Measurements from ENCODE around the gene KPNA3. TPM values are rescaled to one million over a fixed set of nuclear protein-coding genes. Genes with fewer than 3 reads are reported as not detected.
"Not testable (repeated sequence)": the region's sequence is repeated elsewhere in the genome, so short reads cannot be mapped to it uniquely, and the experiment has no call there.

Gene KPNA3
- total RNA-seq, 1 experiment from 2014 or later = 23.5 TPM

DNA sequence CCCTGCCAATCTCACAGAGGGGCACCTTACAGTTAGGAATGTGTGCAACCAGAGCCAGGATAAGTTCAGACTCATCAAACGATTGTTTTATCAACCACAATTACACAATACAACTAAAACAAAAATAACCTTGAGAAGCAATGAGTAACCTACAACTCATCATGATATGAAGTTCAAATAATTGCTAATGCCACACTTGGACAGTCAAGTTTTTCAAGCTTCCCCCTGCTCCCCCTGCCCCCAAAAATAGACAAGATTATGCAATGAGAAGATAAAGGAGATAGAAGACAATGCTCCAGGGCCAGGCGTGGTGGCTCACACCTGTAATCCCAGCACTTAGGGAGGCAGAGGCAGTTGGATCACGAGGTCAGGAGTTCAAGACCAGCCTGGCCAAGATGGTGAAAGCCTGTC is 13.6 kb upstream of the KPNA3 start:
- no peak for DNase-seq (ENCODE audit: low read depth)

GRCh38 chr13:49803047-49803446 is 10.6 kb upstream of the KPNA3 start:
- DNase-seq (ENCODE audit: low read depth) = not testable (repeated sequence)

DNA sequence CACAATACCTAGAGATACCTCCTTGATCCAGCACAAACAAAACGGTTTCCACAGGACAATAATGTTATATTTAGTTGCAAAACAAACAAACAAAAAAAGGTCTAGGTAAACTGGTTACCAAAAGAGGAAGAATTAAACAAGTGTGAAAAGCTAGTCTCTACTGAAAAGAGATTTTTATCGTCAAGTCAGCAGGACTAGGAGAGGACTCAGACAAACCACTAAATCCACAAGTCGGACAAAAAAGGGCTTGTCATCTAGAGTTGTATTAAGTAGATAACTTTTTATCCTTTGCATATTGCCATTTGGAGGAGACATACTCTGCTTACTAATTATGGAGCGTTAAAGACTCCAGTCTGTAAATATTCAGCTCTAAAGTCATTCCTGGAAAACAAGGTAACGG is 9.9 kb upstream of the KPNA3 start:
- no peak for DNase-seq (ENCODE audit: low read depth)

- DNase-seq (ENCODE audit: low read depth) = peak; percentile 35
Observed at GRCh38 chr13:49791711-49792549, 552 bp downstream of the KPNA3 start.

DNA sequence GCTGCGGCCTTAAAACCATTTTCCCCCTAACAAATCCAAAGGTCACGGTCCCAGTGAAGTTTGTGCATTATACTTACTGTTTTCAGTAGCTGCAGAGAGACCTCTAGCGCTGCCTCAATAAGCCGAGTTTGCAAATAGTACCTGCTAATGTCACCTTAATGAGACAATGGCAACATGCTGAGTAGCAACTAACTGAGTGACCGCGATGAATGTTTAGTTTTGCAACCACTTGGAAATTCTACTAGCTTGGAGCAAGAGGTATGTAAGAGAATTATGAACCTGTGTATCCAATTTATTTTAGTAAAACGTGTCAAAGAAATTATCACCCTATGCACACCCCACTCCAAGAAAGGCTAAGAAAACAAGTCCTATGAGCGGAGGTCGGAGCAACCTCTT is 1.2 kb downstream of the KPNA3 start:
- peak; percentile 3 for DNase-seq (ENCODE audit: low read depth)

DNA sequence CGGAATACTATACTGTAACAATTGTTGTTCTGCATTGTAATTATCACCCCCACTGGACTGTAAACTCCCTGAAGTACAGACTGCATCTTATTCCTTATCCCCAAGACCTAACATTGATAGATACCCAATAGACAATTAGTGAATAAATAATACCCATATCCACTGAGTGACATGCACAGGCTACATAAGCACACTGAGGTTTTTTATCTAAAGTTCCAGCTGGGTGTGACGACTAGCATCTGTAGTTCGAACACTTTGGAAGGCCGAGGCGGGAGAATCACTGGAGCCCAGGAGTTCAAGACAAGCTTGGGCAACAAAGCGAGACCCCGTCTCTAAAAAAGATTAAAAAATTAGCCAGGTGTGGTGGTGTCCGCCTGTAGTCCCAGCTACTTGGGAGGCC is 2.5 kb downstream of the KPNA3 start:
- DNase-seq (ENCODE audit: low read depth) = no peak

DNA sequence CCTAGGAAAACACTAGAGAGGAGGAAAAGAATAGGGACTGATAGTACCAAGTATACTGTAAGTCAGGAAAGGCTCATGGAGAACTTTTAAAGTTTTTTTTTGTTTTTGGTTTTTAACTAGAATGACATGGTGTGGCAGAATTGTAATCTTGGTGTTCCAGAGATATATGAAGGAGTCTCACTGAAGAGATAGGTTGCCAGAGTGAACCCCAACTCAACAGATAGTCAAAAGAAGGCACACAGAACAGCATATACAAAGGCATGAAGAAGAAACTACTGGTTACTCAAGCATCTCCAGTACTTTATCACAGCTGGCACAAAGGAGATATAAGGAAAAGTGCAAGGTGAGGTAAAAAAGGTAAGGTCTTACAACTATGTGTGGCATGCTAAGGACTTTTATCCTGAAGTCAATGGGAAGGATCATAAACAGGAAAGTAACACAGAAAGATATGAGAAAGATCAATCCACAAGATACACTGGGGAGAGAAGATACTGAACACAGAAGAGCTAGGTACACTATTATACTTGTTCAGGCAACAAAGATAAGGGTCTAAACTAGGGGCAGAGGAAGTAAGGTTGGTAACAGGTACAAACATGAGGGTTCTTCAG is 6.0 kb downstream of the KPNA3 start:
- DNase-seq (ENCODE audit: low read depth) = no peak

GRCh38 chr13:49784886-49785570 is 7.5 kb downstream of the KPNA3 start:
- no peak for DNase-seq (ENCODE audit: low read depth)

DNA sequence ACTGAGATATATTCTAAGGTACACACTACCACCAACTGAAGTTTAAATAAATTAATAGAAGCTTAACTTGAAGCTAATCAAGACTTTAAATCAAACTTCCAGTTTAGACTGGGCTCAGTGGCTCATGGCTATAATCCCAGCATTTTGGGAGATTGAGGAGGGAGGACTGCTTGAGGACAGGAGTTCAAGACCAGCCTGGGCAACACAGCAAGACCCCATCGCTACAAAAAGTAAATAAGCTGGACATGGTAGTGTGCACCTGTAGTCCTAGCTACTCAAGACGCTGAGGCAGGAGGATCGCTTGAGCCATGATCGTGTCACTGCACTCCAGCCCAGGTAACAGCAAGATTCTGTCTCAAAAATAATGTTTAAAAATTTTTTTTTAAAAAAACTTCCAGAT is 8.6 kb downstream of the KPNA3 start:
- DNase-seq (ENCODE audit: low read depth) = no peak

DNA sequence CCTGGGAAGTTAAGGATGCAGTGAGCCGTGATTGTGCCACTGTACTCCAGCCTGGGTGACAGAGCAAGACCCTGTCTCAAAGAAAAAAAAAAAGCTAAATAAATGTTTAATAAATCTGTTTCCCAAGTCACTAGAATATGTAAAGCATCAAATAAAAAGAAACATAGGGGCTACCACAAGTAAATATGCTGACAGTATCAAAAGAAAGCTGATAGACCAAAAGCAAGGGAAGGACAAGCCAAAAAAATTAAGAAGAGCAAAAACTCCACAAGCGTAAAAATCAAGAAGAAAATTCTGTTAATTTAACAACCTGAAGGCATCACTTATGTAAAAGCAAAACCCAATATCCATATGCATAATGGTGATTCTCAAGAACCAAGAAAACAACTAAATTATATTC is 9.7 kb downstream of the KPNA3 start:
- no peak for DNase-seq (ENCODE audit: low read depth)

DNA sequence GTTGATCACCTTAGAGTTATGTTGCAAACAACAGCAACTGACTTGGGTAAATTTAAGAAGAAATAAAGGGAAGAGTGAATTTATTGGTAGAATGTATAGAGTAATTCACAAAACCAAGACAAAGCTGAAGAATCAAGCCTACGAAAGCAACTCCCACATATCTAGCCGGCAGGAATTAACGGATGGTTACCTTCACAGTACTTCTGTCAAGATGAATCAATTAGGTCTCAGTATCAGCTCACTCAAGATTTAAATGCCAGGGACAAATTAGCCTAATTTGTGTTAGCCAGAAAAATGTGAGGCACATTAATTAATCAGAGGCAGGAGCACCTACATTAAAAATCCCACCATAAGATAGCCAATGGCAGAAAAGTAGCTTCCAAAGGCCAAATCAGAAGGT is 10.7 kb downstream of the KPNA3 start:
- no peak for DNase-seq (ENCODE audit: low read depth)

GRCh38 chr13:49779721-49780120 is 12.8 kb downstream of the KPNA3 start:
- no peak for DNase-seq (ENCODE audit: low read depth)

DNA sequence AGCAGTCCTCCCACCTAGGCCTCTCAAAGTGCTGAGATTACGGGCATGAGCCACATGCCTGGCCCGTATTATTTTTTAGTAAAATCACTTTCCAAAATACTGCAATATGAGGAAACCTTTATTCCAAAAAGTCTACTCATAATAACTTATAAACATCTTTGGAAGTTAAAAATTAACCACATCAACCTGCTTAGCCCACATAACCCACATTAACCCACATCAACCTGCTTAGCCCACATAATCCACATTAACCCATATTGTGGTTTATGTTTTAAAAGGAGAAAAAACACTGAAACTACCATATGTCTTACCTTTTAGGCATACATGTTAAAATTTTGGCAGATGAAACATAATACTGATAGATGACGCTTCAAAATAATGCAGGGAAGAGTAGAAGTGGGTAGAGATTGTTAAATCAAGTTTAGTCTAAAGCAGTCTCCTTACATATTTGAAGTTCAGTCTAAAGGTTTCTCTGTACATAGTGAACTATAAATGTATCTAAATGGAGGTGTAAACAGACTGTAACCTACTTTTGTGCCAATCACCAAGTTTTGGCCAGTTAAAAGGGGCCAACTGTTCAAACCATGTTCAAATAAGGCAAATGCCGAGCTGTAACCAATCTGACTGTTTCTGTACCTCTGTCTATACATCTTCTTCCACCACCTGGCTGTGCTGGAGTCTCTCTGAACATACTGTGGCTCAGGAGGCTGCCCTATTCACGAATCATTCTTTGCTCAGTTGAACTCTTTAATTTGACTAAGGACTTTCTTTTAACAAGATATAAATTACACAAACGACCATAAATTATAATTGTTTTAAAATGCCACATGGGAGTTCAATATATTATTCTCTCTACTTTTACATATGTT is 14.5 kb downstream of the KPNA3 start:
- DNase-seq (ENCODE audit: low read depth) = no peak

GRCh38 chr13:49776871-49777270 is 15.6 kb downstream of the KPNA3 start:
- no peak for DNase-seq (ENCODE audit: low read depth)

DNA sequence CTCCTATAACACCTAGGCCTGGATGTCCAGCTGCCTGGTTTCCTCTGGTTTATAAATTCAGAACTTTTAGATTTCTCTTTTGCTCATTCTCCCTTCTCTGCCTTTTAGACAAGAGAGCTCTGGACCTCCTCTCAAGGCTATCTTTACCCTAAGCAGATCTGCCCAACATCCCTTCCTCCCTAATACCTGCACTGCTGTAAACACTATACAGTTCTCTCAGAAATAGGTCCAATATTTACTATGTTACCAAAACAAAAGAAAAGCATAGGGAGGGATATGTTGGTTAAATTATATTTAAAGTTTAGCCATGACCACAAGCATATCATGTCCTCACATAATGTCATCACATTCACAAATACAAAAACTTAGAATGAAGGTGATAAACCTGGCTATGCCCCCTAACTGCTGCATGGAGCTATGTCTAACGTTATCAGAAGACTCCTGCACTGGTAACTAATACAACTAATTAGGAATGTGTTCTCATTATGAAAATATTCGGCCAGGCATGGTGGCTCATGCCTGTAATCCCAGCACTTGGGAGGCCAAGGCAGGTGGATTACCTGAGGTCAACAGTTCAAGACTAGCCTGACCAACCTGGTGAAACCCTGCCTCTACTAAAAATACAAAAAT is 18.0 kb downstream of the KPNA3 start:
- DNase-seq (ENCODE audit: low read depth) = no peak

DNA sequence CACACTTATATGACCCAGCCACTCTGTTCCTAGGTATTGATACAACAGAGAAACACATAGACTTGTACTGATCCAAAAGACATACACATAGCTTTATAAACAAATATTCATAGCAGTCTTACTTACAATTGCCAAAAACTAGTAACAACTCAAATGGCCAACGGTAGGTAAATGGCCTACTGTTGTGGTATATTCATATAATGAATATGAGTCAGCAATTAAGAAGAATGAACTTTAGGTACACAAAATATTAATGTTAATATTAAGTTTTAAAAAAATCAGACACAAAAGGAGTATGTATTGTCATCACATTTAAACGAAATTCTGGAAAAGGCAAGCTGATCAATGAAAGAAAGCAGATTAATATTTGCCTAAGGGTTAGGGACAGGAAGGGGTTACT is 19.7 kb downstream of the KPNA3 start:
- DNase-seq (ENCODE audit: low read depth) = no peak

DNA sequence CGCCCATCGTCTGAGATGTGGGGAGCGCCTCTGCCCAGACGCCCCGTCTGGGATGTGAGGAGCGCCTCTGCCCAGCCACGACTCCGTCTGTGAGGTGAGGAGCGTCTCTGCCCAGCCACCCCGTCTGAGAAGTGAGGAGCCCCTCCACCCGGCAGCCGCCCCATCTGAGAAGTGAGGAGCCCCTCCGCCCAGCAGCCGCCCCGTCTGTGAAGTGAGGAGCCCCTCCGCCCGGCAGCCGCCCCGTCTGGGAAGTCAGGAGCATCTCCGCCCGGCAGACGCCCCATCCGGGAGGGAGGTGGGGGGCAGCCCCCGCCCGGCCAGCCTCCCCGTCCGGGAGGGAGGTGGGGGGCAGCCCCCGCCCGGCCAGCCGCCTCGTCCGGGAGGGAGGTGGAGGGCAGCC is 30.7 kb downstream of the KPNA3 start:
- not testable (repeated sequence) for DNase-seq (ENCODE audit: low read depth)

- DNase-seq (ENCODE audit: low read depth) = no peak
Observed at GRCh38 chr13:49760558-49760957, 31.9 kb downstream of the KPNA3 start.

GRCh38 chr13:49759503-49759902 is 33.0 kb downstream of the KPNA3 start:
- no peak for DNase-seq (ENCODE audit: low read depth)

GRCh38 chr13:49756263-49756662 is 36.2 kb downstream of the KPNA3 start:
- no peak for DNase-seq (ENCODE audit: low read depth)

DNA sequence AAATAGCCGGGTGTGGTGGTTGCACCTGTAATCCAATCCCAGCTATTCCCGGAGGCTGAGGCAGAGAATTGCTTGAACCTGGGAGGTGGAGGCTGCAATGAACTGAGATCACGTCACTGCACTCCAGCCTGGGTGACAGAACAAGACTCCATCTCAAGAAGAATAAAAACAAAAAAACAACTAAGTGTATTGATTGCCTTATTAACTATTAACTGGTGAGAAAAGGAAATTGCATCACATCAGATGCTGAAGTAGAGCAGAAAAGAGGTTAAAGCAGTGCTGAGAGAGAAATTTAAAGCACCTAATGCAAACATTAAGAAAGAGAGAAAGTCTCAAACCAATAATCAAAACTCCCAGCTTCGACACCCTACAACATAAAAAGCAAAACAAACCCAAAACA is 38.3 kb downstream of the KPNA3 start:
- DNase-seq (ENCODE audit: low read depth) = no peak

Data from Daoy (cell line).